HepG2 (cell line): ENCODE data around the gene CRKL. TPM values are rescaled to one million over a fixed set of nuclear protein-coding genes. Genes with fewer than 3 reads are reported as not detected.

Experiments
- FOSL2 ChIP-seq: sonication (generic); formaldehyde crosslinking; IDR thresholded peaks from 2 replicates; pipeline ENCODE4 v1.4.0; 2020; ENCODE audit warnings: missing genetic modification reagents
- FOXK1 ChIP-seq: sonication (generic); formaldehyde crosslinking; IDR thresholded peaks from 2 replicates; pipeline ENCODE4 v1.4.0; 2020; ENCODE audit warnings: low read depth, missing genetic modification reagents, borderline replicate concordance
- HMGXB3 ChIP-seq: sonication (generic); formaldehyde crosslinking; IDR thresholded peaks from 2 replicates; pipeline ENCODE4 v1.4.0; 2020; ENCODE audit warnings: missing genetic modification reagents, borderline replicate concordance
- HNRNPL ChIP-seq: fragments of 200-400 bp; formaldehyde crosslinking; IDR thresholded peaks from 2 replicates; pipeline ENCODE4 v1.6.1; 2017; ENCODE audit warnings: mild to moderate bottlenecking, low read depth, low read length
- JUNB ChIP-seq: sonication (generic); formaldehyde crosslinking; IDR thresholded peaks from 2 replicates; pipeline ENCODE4 v1.8.0; 2022; ENCODE audit warnings: missing genetic modification reagents, mild to moderate bottlenecking, borderline replicate concordance
- JUND ChIP-seq: sonication (generic); formaldehyde crosslinking; IDR thresholded peaks from 2 replicates; pipeline ENCODE4 v1.8.0; 2022; ENCODE audit warnings: mild to moderate bottlenecking, missing genetic modification reagents
- KDM4B ChIP-seq: sonication (generic); formaldehyde crosslinking; IDR thresholded peaks from 2 replicates; pipeline ENCODE4 v1.4.0; 2020; ENCODE audit warnings: missing genetic modification reagents
- MAZ ChIP-seq, 2 experiments: sonication (generic) in 1 of 2; formaldehyde crosslinking in 1 of 2; IDR thresholded peaks; 2 replicates each; pipeline versions ENCODE4 v1.5.0 to v1.6.1; 2012 to 2020; ENCODE audit warnings: low read depth in 2 of 2, mild to moderate bottlenecking in 2 of 2, borderline replicate concordance in 1 of 2, improper control_type of control experiment in 1 of 2, low read length in 1 of 2, missing genetic modification reagents in 1 of 2, moderate library complexity in 1 of 2
- MTF1 ChIP-seq: sonication (generic); formaldehyde crosslinking; IDR thresholded peaks from 2 replicates; pipeline ENCODE4 v1.5.0; 2020; ENCODE audit warnings: missing genetic modification reagents
- NPAS2 ChIP-seq: sonication (generic); formaldehyde crosslinking; IDR thresholded peaks from 2 replicates; pipeline ENCODE4 v1.8.0; 2022; ENCODE audit warnings: mild to moderate bottlenecking, missing genetic modification reagents, borderline replicate concordance
- RCOR2 ChIP-seq: IDR thresholded peaks from 2 replicates; pipeline ENCODE4 v1.6.1; 2016; ENCODE audit warnings: missing biosample characterization, missing genetic modification reagents
- SNAPC4 ChIP-seq: sonication (generic); formaldehyde crosslinking; IDR thresholded peaks from 2 replicates; pipeline ENCODE4 v1.4.0; 2020; ENCODE audit warnings: mild to moderate bottlenecking, missing genetic modification reagents
- ZNF12 ChIP-seq: sonication (generic); formaldehyde crosslinking; IDR thresholded peaks from 2 replicates; pipeline ENCODE4 v1.5.0; 2020; ENCODE audit warnings: missing genetic modification reagents
- ZNF256 ChIP-seq: sonication (generic); formaldehyde crosslinking; conservative IDR thresholded peaks from 2 replicates; pipeline ENCODE4 v1.4.0; 2020; ENCODE audit warnings: missing genetic modification reagents
- ZNF562 ChIP-seq: sonication (generic); formaldehyde crosslinking; IDR thresholded peaks from 2 replicates; pipeline ENCODE4 v1.8.0; 2022; ENCODE audit warnings: missing genetic modification reagents, borderline replicate concordance
- ZNF569 ChIP-seq: sonication (generic); formaldehyde crosslinking; IDR thresholded peaks from 2 replicates; pipeline ENCODE4 v1.5.0; 2020; ENCODE audit warnings: mild to moderate bottlenecking, missing genetic modification reagents, moderate library complexity, borderline replicate concordance
- ZNF724P ChIP-seq: sonication (generic); formaldehyde crosslinking; IDR thresholded peaks from 2 replicates; pipeline ENCODE4 v1.8.0; 2022; ENCODE audit warnings: missing genetic modification reagents, borderline replicate concordance
- ZNF761 ChIP-seq: sonication (generic); formaldehyde crosslinking; conservative IDR thresholded peaks from 2 replicates; pipeline ENCODE4 v1.4.0; 2020; ENCODE audit warnings: mild to moderate bottlenecking, missing genetic modification reagents
- ZNF766 ChIP-seq: sonication (generic); formaldehyde crosslinking; IDR thresholded peaks from 2 replicates; pipeline ENCODE4 v1.5.0; 2020; ENCODE audit warnings: missing genetic modification reagents, borderline replicate concordance
- ZNF772 ChIP-seq: sonication (generic); formaldehyde crosslinking; IDR thresholded peaks from 2 replicates; pipeline ENCODE4 v1.5.0; 2020; ENCODE audit warnings: mild to moderate bottlenecking, missing genetic modification reagents
- polyA plus RNA-seq, 8 experiments: library from polyadenylated mRNA; depleted of rRNA in 3 of 8; stranded (reverse) in 7 of 8; unstranded in 1 of 8; fragments of >200 nt; fragmentation: Illumina TruSeq in 4 of 8; extraction: Trizol in 4 of 8; gene quantifications; 2 replicates each; pipeline versions ENCODE4 v1.2.1 to v1.2.3, GENCODE V29; 2011 to 2016; ENCODE audit warnings: low read depth in 4 of 8, missing spikeins in 1 of 8, mixed read lengths in 1 of 8; ENCODE audit not compliant: insufficient read depth in 1 of 8
- total RNA-seq, 5 experiments: library from RNA; depleted of rRNA; stranded (reverse); fragments of >200 nt; fragmentation: Illumina TruSeq; extraction: Trizol; gene quantifications; 2 replicates each; pipeline ENCODE4 v1.2.3, GENCODE V29; 2016; ENCODE audit warnings: low read depth in 1 of 5

Gene CRKL
- total and polyA plus RNA-seq, 2 of the 13 experiments (the other 11 are each of a cell fraction or from before 2014, with no cell fraction given) = 37.4 to 60.6 TPM

GRCh38 chr22:21001601-21002325, 84.6 kb downstream of the CRKL start, which contains the start of gene THAP7 (continued):
- TF ChIP-seq ZNF772 (CRISPR knock-in tag) (0 out of 2 replicates have a peak, but pooled peaks have one; percentile 34), KDM4B (CRISPR knock-in tag) (peak; percentile 62; the same call in 1 of the 2 replicates), ZNF12 (CRISPR knock-in tag) (peak; percentile 24; the same call in 1 of the 2 replicates), RCOR2 (CRISPR knock-in tag) (no peak), FOSL2 (peak; percentile 46; the same call in 1 of the 2 replicates), MAZ (IDR thresholded peaks at IDR 0.05; ENCODE audit: borderline replicate concordance, low read depth, low read length) (peak; percentile 98), MAZ (CRISPR knock-in tag; IDR thresholded peaks at IDR 0.05; ENCODE audit: low read depth) (peak; percentile 68), JUND (CRISPR knock-in tag) (peak; percentile 61; the same call in 1 of the 2 replicates), HMGXB3 (CRISPR knock-in tag) (peak; percentile 46; the same call in 1 of the 2 replicates), ZNF766 (CRISPR knock-in tag) (peak; percentile 89; the same call in 1 of the 2 replicates), FOXK1 (CRISPR knock-in tag) (peak; percentile 63; the same call in 1 of the 2 replicates), JUNB (CRISPR knock-in tag) (no peak), SNAPC4 (CRISPR knock-in tag) (peak; percentile 93), ZNF569 (CRISPR knock-in tag) (no peak), ZNF562 (CRISPR knock-in tag) (peak; percentile 72; the same call in 1 of the 2 replicates), NPAS2 (no peak), HNRNPL (0 out of 2 replicates have a peak, but pooled peaks have one; percentile 42), MTF1 (CRISPR knock-in tag) (peak; percentile 62; the same call in 1 of the 2 replicates), ZNF761 (peak; percentile 89), ZNF724P (peak; percentile 84; the same call in 1 of the 2 replicates), ZNF256 (CRISPR knock-in tag) (0 out of 2 replicates have a peak, but pooled peaks have one; percentile 48)
